HepG2 (cell line): Measurements from ENCODE around the gene CAMTA1. TPM values are rescaled to one million over a fixed set of nuclear protein-coding genes. Genes with fewer than 3 reads are reported as not detected.

Source experiments
- AHDC1 ChIP-seq: sonication (generic); formaldehyde crosslinking; IDR thresholded peaks from 2 replicates; pipeline ENCODE4 v1.5.1; 2020; ENCODE audit warnings: mild to moderate bottlenecking, missing genetic modification reagents, borderline replicate concordance
- CBX5 ChIP-seq: sonication (generic); formaldehyde crosslinking; IDR thresholded peaks from 2 replicates; pipeline ENCODE4 v1.4.0; 2020; ENCODE audit warnings: missing genetic modification reagents, borderline replicate concordance
- DR1 ChIP-seq: sonication (generic); formaldehyde crosslinking; IDR thresholded peaks from 2 replicates; pipeline ENCODE4 v1.8.0; 2021; ENCODE audit warnings: mild to moderate bottlenecking, missing genetic modification reagents, inconsistent platforms
- ETV5 ChIP-seq: IDR thresholded peaks from 2 replicates; pipeline ENCODE4 v1.6.1; 2018; ENCODE audit warnings: missing biosample characterization, missing genetic modification reagents, inconsistent platforms, borderline replicate concordance
- GABPB1 ChIP-seq: IDR thresholded peaks from 2 replicates; pipeline ENCODE4 v1.6.1; 2016; ENCODE audit warnings: mild to moderate bottlenecking, missing genetic modification reagents, moderate library complexity, missing compliant biosample characterization
- GATA4 ChIP-seq: sonication (generic); IDR thresholded peaks from 2 replicates; pipeline ENCODE4 v1.6.1; 2016; ENCODE audit warnings: antibody characterized with exemption, low read depth, borderline replicate concordance
- HOXD1 ChIP-seq: sonication (generic); formaldehyde crosslinking; IDR thresholded peaks from 2 replicates; pipeline ENCODE4 v1.5.0; 2020; ENCODE audit warnings: missing genetic modification reagents
- PRMT3 ChIP-seq: sonication (generic); formaldehyde crosslinking; IDR thresholded peaks from 2 replicates; pipeline ENCODE4 v1.8.1; 2022; ENCODE audit warnings: low read depth, mild to moderate bottlenecking, moderate library complexity, missing genetic modification reagents, borderline replicate concordance
- PTBP1 ChIP-seq: fragments of 200-400 bp; formaldehyde crosslinking; IDR thresholded peaks from 2 replicates; pipeline ENCODE4 v1.6.1; 2018; ENCODE audit warnings: low read length, low read depth; ENCODE audit not compliant: poor library complexity, severe bottlenecking
- SRSF9 ChIP-seq: fragments of 200-400 bp; formaldehyde crosslinking; IDR thresholded peaks from 2 replicates; pipeline ENCODE4 v1.6.1; 2018; ENCODE audit warnings: borderline replicate concordance, mild to moderate bottlenecking, low read depth, low read length; ENCODE audit not compliant: insufficient read depth, poor library complexity, severe bottlenecking
- THAP11 ChIP-seq: IDR thresholded peaks from 2 replicates; pipeline ENCODE4 v1.6.1; 2016; ENCODE audit warnings: missing biosample characterization, missing genetic modification reagents
- ZBTB49 ChIP-seq: sonication (generic); formaldehyde crosslinking; IDR thresholded peaks from 2 replicates; pipeline ENCODE4 v1.4.0; 2020; ENCODE audit warnings: missing genetic modification reagents, borderline replicate concordance
- ZMAT5 ChIP-seq: sonication (generic); formaldehyde crosslinking; IDR thresholded peaks from 2 replicates; pipeline ENCODE4 v1.5.0; 2020; ENCODE audit warnings: mild to moderate bottlenecking, low read depth, missing genetic modification reagents, borderline replicate concordance
- ZNF235 ChIP-seq: sonication (generic); formaldehyde crosslinking; IDR thresholded peaks from 2 replicates; pipeline ENCODE4 v1.8.1; 2023; ENCODE audit warnings: mild to moderate bottlenecking, missing genetic modification reagents, borderline replicate concordance
- ZNF253 ChIP-seq: sonication (generic); formaldehyde crosslinking; IDR thresholded peaks from 2 replicates; pipeline ENCODE4 v1.8.0; 2022; ENCODE audit warnings: mild to moderate bottlenecking, missing genetic modification reagents, borderline replicate concordance
- ZNF274 ChIP-seq: sonication (generic); formaldehyde crosslinking; IDR thresholded peaks from 2 replicates; pipeline ENCODE4 v1.5.1; 2020; ENCODE audit warnings: mild to moderate bottlenecking, missing genetic modification reagents
- ZNF354B ChIP-seq: sonication (generic); formaldehyde crosslinking; IDR thresholded peaks from 2 replicates; pipeline ENCODE4 v1.8.0; 2022; ENCODE audit warnings: mild to moderate bottlenecking, missing genetic modification reagents
- ZNF577 ChIP-seq: sonication (generic); formaldehyde crosslinking; IDR thresholded peaks from 2 replicates; pipeline ENCODE4 v1.4.0; 2020; ENCODE audit warnings: mild to moderate bottlenecking, low read depth, missing genetic modification reagents, borderline replicate concordance
- ZNF589 ChIP-seq: sonication (generic); formaldehyde crosslinking; conservative IDR thresholded peaks from 2 replicates; pipeline ENCODE4 v1.8.0; 2022; ENCODE audit warnings: mild to moderate bottlenecking, moderate library complexity, missing genetic modification reagents
- ZSCAN30 ChIP-seq: sonication (generic); formaldehyde crosslinking; IDR thresholded peaks from 2 replicates; pipeline ENCODE4 v1.5.0; 2020; ENCODE audit warnings: mild to moderate bottlenecking, missing genetic modification reagents
- ZSCAN31 ChIP-seq: sonication (generic); formaldehyde crosslinking; IDR thresholded peaks from 2 replicates; pipeline ENCODE4 v1.5.0; 2020; ENCODE audit warnings: low read depth, mild to moderate bottlenecking, missing genetic modification reagents
- polyA plus RNA-seq, 8 experiments: library from polyadenylated mRNA; depleted of rRNA in 3 of 8; stranded (reverse) in 7 of 8; unstranded in 1 of 8; fragments of >200 nt; fragmentation: Illumina TruSeq in 4 of 8; extraction: Trizol in 4 of 8; gene quantifications; 2 replicates each; pipeline versions ENCODE4 v1.2.1 to v1.2.3, GENCODE V29; 2011 to 2016; ENCODE audit warnings: low read depth in 4 of 8, missing spikeins in 1 of 8, mixed read lengths in 1 of 8; ENCODE audit not compliant: insufficient read depth in 1 of 8
- total RNA-seq, 5 experiments: library from RNA; depleted of rRNA; stranded (reverse); fragments of >200 nt; fragmentation: Illumina TruSeq; extraction: Trizol; gene quantifications; 2 replicates each; pipeline ENCODE4 v1.2.3, GENCODE V29; 2016; ENCODE audit warnings: low read depth in 1 of 5

CAMTA1 gene
- total and polyA plus RNA-seq, 2 of the 13 experiments (the other 11 are each of a cell fraction or from before 2014, with no cell fraction given) = 25.0 to 36.4 TPM

GRCh38 chr1:7667625-7668218 is 882.5 kb downstream of the CAMTA1 start (continued):
- no peak for TF ChIP-seq ZBTB49
- TF ChIP-seq DR1 (CRISPR knock-in tag) = no peak
- TF ChIP-seq THAP11 (CRISPR knock-in tag) = peak; percentile 52; the same call in 1 of the 2 replicates
- no peak for TF ChIP-seq GATA4
- TF ChIP-seq ZNF354B (CRISPR knock-in tag) = no peak
- no peak for TF ChIP-seq ZNF253 (CRISPR knock-in tag)
- peak; percentile 34; the same call in 1 of the 2 replicates for TF ChIP-seq ETV5 (CRISPR knock-in tag)
- no peak for TF ChIP-seq SRSF9
- no peak for TF ChIP-seq ZNF577
- no peak for TF ChIP-seq HOXD1
- no peak for TF ChIP-seq ZNF589
- no peak for TF ChIP-seq ZNF235 (CRISPR knock-in tag)
- no peak for TF ChIP-seq ZSCAN30 (CRISPR knock-in tag)
- TF ChIP-seq CBX5 = no peak; the same call in 1 of the 2 replicates
- no peak for TF ChIP-seq PRMT3 (CRISPR knock-in tag)
- peak; percentile 51; the same call in 1 of the 2 replicates for TF ChIP-seq GABPB1 (CRISPR knock-in tag)
- TF ChIP-seq ZMAT5 (CRISPR knock-in tag) = no peak
- no peak for TF ChIP-seq PTBP1
- TF ChIP-seq ZNF274 = no peak
- TF ChIP-seq ZSCAN31 (CRISPR knock-in tag) = 0 out of 2 replicates have a peak, but pooled peaks have one; percentile 43
- no peak for TF ChIP-seq AHDC1 (CRISPR knock-in tag)
